GM10248 (cell line): ENCODE measurements around the gene CAMTA1.
A peak's percentile ranks its signal among the peaks of the same experiment; 100 is the strongest.

ENCODE experiments used
- CTCF ChIA-PET: fragments of 300-600 bp; sonication (Branson Sonifier 250); formaldehyde crosslinking; extraction: SDS; loops from one replicate; lab custom pipeline; 2021; ENCODE audit warnings: antibody characterized with exemption; lab: Yijun Ruan, JAX
- POLR2A ChIA-PET: fragments of 350-650 bp; sonication (Branson Sonifier 250); formaldehyde crosslinking; extraction: SDS; loops from one replicate; lab custom pipeline; 2020; ENCODE audit warnings: antibody characterized with exemption; lab: Yijun Ruan, JAX
- DNase-seq: peaks from one replicate; pipeline ENCODE4 v3.0.0; 2012; ENCODE audit errors: extremely low spot score
- TF ChIP-seq, protein P1 (sequence below): IDR thresholded peaks from 2 replicates; pipeline ENCODE4 v1.5.1; 2012; ENCODE audit warnings: mild to moderate bottlenecking, low read depth; ENCODE audit errors: extremely low read depth, missing control alignments, control extremely low read depth

The CAMTA1 gene

GRCh38 chr1:7560601-7561181, 775.4 kb downstream of the CAMTA1 start:
- POLR2A ChIA-PET: no interaction called here
- no peak for DNase-seq
- CTCF ChIA-PET: no interaction called here
- TF ChIP-seq, protein P1, sequence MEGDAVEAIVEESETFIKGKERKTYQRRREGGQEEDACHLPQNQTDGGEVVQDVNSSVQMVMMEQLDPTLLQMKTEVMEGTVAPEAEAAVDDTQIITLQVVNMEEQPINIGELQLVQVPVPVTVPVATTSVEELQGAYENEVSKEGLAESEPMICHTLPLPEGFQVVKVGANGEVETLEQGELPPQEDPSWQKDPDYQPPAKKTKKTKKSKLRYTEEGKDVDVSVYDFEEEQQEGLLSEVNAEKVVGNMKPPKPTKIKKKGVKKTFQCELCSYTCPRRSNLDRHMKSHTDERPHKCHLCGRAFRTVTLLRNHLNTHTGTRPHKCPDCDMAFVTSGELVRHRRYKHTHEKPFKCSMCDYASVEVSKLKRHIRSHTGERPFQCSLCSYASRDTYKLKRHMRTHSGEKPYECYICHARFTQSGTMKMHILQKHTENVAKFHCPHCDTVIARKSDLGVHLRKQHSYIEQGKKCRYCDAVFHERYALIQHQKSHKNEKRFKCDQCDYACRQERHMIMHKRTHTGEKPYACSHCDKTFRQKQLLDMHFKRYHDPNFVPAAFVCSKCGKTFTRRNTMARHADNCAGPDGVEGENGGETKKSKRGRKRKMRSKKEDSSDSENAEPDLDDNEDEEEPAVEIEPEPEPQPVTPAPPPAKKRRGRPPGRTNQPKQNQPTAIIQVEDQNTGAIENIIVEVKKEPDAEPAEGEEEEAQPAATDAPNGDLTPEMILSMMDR: no peak

DNA sequence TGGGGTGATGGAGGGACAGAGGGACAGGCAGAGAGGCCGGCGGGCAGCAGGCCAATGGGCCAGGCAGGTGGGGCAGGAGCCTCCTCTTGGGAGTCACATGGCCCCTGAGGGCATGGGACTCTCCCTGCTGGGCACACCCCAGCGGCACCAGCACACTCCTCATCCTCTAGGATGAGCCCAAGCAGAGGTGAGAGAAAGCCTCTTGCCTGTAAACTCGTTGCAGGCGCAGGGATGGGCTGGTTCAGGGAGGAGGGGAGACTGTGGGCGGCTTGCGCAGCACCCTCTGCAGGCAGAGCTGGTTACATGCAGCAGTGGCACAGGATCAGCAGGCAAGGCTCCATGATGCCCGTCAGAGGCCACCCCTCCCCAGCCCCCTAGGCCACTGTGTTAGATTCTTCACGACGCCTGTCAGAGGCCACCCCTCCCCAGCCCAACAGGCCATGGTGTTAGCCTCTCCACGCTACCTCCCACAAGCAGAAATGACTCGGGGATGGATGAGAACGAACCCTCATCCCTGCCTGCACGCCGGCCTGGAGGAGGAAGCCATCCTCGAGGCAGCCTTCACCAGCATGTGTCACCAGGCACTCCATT, 776.2 kb downstream of the CAMTA1 start:
- TF ChIP-seq, protein P1: peak; percentile 4
- DNase-seq: peak; percentile 48
- CTCF ChIA-PET: no interaction called here
- POLR2A ChIA-PET: interaction anchor here (0.5 kb wide), 1 partner anchor 12 kb away, joined by 4 read pairs; no protein-coding TSS in a partner anchor

DNA sequence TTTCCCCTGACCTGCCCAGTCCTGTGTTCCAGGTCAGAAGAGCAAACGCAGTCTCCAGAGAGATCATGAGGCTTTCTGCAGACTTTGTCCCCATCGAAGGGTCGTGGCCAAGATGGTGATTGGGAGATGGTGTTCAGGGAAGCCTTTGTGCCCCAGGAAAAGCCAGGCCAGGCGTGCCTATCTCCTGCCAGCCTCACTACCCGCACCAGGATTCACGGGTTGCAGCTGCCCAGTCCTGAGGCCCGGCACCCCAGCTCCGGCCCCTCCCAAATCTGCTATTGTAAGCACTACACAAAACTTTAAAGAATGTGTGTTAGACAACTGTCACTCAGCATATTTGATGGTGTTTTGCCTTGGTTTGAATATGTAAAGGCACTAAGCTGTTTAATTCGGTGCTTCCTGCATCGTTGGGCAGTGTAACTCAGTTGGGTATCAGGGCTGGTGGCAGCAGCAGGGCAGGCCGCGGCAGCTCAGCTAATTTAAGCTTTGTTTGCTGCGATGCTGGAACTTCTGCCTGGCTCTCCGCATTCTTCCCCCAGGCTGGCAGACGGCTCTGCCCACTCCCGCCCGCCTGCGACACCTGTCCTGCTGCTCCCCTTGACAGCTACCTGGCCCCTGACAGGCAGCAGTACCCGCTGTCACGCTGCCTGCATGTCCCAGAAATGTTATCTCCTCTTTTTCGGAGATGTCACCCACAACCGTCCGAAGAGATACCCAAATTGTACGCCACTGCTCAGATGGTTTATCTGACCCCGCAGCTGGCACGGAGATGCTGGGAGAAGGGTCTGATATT, 776.9 kb downstream of the CAMTA1 start:
- TF ChIP-seq, protein P1: no peak
- ChIA-PET POLR2A (interaction anchor here (0.5 kb wide), 1 partner anchor 13 kb away, joined by 4 read pairs; no protein-coding TSS in a partner anchor), CTCF (no interaction called here)
- no peak for DNase-seq

DNA sequence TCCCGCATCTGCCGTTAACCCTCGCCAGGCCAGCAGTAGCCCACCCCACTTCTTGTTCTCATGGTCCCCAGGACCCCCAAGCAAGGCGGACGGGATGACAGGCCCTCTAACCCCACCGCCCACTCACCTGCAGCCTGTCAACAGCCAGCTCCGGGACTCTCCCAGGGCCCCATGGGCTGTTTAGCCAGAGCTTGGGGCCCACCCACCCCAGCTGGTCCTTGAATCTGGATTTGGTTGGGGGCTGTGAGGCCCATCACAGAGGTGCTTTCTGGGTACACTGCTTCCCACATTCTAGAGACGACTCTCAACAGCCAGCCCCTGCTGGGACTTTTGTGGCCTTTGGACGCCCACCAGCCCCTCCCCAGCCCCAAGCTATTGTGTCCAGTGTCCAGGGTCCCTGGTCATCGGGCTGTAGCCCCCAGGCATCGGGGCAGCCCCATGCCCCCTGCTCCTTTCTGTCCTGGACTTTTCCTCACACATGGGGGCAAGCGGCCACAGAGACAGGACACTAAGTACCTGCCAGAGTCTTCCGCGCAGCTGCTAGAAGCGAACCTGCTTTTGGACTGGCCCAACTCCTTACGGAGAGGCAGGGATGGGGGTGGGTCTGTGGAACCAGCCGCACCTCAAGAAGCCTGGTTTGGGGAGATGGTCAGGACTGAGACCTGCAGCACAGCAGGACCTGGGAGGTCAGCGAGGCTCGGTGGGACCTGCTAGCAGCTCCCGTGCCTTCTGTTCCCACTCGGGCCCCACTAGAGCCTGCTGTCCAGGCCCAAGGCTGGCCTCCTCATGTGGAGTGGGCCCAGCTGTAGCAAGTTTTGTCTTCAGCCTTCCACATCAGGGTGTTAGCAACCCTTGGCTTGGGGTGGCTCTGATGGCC, 777.7 kb downstream of the CAMTA1 start:
- DNase-seq: no peak

DNA sequence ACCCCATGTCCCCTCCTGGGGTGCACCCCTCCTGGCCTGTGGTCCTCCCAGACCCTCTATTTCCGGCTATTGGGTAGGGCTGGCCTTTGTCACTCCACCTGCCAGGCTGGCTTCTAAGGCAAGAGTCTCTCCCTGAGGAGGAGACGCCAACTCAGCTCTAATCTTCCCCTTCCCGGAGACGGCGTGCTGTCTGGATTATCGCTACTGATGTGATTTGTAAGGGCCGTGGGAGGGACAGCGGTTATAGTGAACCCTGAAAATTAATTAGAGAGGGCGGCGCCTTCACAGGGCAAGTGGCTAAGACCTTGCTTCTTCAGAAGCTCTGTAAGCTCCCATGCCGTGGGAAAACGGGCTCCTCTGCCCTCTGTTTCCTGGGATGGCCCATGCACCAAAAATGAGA, 778.9 kb downstream of the CAMTA1 start:
- ChIA-PET CTCF (no interaction called here), POLR2A (no interaction called here)
- TF ChIP-seq, protein P1: no peak

More for the DNA sequence above, 777.7 kb downstream of the CAMTA1 start:
- TF ChIP-seq, protein P1: no peak
- ChIA-PET CTCF (no interaction called here), POLR2A (no interaction called here)

More for the DNA sequence above, 778.9 kb downstream of the CAMTA1 start:
- DNase-seq: no peak
